Measurements from ENCODE around the gene ZMIZ2.

Gene ZMIZ2

DNA sequence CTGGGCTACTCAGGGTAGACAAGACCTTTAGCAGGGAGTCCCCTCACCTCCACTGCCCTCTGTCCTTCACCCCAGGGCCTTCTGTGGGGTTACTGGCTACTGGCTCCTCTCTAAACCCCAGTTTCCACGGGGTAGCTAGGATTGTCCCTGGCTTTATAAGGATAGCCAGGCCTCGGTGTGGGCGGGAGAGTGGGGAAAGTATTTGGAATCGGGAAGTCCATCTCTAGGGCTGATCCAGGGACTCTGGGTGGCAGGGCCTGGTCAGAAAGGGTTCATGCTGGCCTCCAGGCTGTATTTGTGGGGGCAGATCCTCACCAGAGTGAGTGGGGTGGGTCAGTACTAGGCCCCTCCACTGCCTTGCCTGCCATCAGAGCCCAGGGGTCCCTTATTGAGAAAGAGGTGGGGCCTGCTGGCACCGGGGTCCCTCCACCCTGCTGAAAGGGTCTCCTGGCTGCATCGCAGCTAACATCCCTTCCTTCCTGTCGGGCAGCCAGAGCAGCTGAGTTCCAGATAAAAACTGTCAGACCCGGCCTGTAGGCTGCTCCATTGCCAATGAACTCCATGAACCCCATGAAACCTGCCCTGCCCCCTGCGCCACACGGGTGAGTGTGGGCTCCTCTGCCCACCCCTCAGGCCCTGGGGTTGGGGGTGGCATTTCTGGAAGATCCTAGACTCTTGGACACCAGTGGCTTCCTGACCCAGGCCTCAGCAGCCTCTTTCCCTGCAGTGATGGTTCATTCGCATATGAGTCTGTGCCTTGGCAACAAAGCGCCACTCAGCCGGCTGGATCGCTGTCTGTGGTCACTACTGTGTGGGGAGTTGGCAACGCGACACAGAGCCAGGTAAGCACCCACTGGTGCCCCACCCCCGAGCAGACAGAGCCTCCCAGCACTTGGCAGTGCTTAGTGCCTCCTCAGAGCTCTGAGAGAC, 7.3 kb downstream of the ZMIZ2 start:
- DNase-seq (ENCODE audit: low spot score) = peak; percentile 44

GRCh38 chr7:44756904-44757303, 8.3 kb downstream of the ZMIZ2 start:
- DNase-seq (ENCODE audit: low spot score) = no peak

- DNase-seq (ENCODE audit: low spot score) = no peak
Observed at GRCh38 chr7:44757311-44757710, 8.7 kb downstream of the ZMIZ2 start.

DNA sequence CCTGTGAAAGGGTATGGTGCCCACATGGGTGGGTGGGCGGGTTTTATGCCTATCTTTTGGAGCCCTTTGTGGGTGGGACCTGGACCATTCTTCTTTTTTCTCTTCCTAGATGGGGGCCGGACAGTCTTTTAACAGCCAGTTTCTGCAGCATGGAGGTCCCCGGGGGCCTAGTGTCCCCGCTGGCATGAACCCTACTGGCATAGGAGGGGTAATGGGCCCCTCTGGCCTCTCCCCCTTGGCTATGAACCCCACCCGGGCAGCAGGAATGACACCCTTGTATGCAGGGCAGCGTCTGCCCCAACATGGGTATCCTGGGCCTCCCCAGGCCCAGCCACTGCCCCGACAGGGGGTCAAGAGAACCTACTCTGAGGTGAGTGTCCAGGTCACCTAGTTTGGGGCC, 9.1 kb downstream of the ZMIZ2 start:
- peak; percentile 1 for DNase-seq (ENCODE audit: low spot score)

- DNase-seq (ENCODE audit: low spot score) = no peak
Observed at GRCh38 chr7:44759246-44759645, 10.6 kb downstream of the ZMIZ2 start.

- DNase-seq (ENCODE audit: low spot score) = no peak
Observed at GRCh38 chr7:44760034-44760580, 11.5 kb downstream of the ZMIZ2 start.

GRCh38 chr7:44761207-44762161, 12.8 kb downstream of the ZMIZ2 start:
- DNase-seq (ENCODE audit: low spot score) = no peak

DNA sequence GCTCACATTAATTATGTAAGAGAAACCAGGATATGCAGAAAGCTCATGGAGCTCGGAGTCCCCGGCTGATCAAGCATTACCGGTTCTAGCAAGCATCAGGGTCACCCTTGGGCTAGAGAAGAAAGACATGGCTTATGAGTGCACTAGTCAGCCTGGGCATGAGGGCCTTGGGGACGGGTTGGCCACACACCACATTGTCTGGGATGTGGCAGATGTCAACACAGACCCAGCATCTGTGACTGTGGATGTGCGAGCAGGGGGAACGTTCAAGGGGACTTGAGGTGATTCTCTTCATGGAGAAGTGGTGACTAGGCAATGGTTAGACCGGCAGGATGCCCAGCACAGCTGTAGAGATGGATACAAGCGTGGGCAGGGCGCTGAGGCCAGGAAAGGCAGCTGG, 13.7 kb downstream of the ZMIZ2 start:
- no peak for DNase-seq (ENCODE audit: low spot score)

GRCh38 chr7:44762726-44763522, 14.3 kb downstream of the ZMIZ2 start:
- no peak for DNase-seq (ENCODE audit: low spot score)

DNA sequence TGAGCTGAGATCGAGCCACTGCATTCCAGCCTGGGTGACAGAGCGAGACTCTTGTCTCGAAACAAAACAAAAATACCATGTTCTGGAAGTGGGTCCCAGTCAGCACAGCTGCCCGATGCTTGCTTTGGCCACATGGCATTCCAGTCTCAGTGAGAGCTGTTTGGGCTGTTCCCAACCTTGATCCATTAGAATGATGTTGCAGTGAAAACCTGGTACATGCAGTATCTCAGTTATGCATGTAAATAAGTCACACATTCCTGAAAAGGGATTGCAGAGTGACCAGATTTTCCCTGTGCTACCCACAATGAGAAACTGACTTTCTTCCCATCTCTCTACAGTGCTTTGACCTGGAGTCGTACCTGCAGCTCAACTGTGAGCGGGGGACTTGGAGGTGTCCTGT, 15.4 kb downstream of the ZMIZ2 start:
- no peak for DNase-seq (ENCODE audit: low spot score)

DNA sequence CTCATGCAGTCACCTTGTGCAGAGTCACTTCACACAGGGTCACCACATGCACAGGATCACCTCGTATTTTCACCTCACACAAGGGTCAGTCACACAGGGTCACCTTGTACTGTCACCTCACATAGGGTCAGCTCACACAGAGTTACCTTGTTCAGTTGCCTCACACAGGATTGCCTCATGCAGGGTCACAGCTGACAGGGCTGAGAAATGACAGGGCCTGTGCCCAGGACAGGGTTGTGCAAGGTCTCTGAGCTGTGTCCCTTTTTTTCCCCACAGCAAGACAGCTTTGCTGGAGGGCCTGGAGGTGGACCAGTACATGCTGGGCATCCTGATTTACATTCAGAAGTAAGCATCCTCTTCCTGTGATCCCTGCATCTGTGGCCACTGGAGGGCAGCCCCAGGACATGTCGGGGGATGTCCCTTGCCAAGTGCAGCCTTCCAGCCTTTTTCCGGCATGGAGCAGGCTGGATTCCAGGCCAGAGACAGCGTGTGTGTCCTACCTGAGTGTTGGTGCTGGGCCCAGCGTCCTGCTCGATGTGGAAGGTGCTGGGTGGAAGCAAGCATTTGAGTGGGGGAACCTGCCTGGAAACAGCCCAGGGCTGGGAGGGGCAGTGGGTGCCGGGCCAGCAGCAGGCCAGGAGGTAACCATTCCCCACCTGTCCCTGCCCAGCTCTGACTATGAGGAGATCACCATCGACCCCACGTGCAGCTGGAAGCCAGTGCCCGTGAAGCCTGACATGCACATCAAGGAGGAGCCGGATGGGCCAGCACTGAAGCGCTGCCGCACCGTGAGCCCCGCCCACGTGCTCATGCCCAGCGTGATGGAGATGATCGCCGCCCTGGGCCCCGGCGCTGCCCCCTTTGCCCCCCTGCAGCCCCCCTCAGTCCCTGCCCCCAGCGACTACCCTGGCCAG, 16.3 kb downstream of the ZMIZ2 start:
- DNase-seq (ENCODE audit: low spot score) = no peak

DNA sequence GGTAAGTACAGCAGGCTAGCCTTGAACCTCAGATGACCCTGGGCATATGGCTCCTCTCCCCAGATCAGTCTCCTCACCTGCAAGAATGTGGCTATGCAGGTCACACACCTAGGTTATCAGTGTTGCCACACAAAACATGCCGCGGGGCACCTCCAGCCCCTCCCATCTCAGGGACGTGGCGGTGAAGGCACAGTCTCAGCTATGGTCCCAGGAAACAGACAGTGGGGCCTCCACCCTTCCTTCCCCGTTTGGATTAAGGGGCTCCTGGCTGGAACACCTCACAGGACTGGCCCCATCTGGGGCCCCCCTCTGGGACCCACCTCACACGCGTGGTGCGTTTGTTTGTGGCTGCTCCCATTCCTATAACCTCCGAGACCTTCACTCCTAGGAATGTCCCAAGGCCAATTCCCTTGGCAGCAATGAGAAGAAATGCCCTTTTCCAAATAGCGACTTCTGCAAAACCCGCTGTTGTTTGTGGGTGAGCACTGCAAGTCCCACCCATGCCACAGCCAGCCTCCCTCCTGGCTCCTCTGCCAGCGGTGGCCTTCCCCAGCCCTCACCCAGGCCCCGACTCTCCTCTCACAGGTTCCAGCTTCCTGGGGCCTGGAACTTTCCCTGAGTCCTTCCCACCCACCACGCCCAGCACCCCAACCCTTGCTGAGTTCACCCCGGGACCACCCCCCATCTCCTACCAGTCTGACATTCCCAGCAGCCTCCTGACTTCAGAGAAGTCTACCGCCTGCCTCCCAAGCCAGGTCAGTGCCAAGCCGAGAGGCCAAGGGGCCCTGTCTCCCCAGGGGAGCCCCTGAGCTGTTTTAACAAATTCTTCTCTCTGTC, 17.1 kb downstream of the ZMIZ2 start:
- DNase-seq (ENCODE audit: low spot score) = no peak

DNA sequence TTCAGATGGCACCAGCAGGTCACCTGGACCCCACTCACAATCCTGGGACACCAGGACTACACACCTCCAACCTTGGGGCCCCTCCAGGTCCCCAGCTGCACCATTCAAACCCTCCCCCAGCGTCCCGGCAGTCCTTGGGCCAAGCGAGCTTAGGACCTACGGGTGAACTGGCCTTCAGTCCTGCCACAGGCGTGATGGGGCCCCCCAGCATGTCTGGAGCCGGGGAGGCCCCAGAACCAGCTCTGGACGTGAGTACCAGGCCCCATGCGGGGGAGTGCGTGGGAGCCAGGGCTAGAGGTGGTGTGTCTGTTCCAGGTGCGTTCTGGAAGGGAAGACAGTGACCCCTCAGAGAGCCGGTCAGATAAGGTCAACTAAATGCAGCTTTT, 17.8 kb downstream of the ZMIZ2 start:
- no peak for DNase-seq (ENCODE audit: low spot score)

GRCh38 chr7:44767134-44767911, 18.7 kb downstream of the ZMIZ2 start:
- no peak for DNase-seq (ENCODE audit: low spot score)

DNA sequence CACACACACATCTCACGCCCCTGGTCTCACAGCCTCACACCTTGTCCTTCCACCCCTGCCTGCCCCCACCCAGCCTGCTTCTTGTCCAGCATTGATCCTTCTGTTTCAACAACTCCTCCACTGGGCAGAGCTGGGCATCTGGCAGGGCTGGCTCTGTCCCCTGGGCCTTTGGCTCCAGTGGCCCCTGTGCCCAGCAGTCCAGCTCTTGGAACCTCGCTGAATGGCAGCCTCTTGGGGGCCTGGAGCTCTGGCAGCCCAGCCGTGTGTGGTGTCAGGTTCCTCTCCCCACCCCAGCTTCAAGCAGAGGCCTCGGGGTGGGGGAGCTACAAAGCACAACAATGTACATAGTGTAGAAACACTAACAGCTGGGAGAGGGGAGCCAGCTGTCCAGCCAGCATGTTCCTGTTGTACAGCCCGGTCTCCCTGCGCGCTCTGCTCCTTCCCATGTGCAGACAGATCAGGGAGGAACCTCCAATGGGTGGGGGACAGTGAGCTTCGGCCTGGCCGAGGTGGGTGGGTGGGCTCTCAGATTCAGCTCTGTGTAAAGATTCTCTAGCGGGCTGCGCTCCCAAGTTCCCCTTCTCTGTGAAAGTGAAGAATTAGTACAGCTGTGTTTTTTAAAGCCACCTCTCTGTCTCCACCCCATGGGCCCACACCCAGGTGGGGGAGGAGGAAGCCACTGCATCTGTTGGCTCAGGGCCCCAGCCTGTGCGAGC, 19.4 kb downstream of the ZMIZ2 start:
- peak; percentile 54 for DNase-seq (ENCODE audit: low spot score)

GRCh38 chr7:44768628-44769371, 20.2 kb downstream of the ZMIZ2 start:
- no peak for DNase-seq (ENCODE audit: low spot score)

DNA sequence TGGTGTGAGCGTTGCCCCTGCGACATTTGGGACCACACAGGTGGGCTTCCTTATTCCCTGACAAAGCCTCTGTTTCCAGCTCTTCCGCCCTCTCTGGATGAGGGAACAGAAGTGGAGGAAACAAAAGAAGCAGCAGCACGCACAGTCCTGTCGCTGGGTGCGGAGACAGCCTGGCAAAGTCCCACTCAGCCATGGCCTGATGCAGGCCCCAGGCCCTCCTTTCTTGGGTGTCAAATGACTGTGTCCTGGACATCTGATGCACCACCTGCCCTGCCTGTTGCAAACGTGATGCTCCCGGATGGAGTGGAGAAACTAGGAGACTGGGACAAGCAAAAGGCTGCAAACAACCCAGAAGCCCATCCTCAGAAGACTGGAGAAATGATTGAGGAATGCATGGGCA, 20.7 kb downstream of the ZMIZ2 start:
- no peak for DNase-seq (ENCODE audit: low spot score)
